ENCODE data around the gene CENPB. TPM values are rescaled to one million over a fixed set of nuclear protein-coding genes. Genes with fewer than 3 reads are reported as not detected.
A peak's percentile ranks its signal among the peaks of the same experiment; 100 is the strongest.

The CENPB gene
- total RNA-seq, 4 donors from 2014 or later, result 72.8 to 109 (median 100) TPM

GRCh38 chr20:3814928-3815495 lies 28.5 kb upstream of the CENPB start:
- H3K4me1 ChIP-seq, result peaks cover 3 to 49% (median 30%) of the 10 kb centered on the region in 4 donors
- TF ChIP-seq, protein P1, sequence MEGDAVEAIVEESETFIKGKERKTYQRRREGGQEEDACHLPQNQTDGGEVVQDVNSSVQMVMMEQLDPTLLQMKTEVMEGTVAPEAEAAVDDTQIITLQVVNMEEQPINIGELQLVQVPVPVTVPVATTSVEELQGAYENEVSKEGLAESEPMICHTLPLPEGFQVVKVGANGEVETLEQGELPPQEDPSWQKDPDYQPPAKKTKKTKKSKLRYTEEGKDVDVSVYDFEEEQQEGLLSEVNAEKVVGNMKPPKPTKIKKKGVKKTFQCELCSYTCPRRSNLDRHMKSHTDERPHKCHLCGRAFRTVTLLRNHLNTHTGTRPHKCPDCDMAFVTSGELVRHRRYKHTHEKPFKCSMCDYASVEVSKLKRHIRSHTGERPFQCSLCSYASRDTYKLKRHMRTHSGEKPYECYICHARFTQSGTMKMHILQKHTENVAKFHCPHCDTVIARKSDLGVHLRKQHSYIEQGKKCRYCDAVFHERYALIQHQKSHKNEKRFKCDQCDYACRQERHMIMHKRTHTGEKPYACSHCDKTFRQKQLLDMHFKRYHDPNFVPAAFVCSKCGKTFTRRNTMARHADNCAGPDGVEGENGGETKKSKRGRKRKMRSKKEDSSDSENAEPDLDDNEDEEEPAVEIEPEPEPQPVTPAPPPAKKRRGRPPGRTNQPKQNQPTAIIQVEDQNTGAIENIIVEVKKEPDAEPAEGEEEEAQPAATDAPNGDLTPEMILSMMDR (IDR thresholded peaks at IDR 0.05), result no peak
- TF ChIP-seq EP300 (IDR thresholded peaks at IDR 0.05), result no peak
- no peak for TF ChIP-seq POLR2A (IDR thresholded peaks at IDR 0.05)
- 76 to 79% methylated on average over 7 of the region's 7 CpGs for WGBS, 2 donors

DNA sequence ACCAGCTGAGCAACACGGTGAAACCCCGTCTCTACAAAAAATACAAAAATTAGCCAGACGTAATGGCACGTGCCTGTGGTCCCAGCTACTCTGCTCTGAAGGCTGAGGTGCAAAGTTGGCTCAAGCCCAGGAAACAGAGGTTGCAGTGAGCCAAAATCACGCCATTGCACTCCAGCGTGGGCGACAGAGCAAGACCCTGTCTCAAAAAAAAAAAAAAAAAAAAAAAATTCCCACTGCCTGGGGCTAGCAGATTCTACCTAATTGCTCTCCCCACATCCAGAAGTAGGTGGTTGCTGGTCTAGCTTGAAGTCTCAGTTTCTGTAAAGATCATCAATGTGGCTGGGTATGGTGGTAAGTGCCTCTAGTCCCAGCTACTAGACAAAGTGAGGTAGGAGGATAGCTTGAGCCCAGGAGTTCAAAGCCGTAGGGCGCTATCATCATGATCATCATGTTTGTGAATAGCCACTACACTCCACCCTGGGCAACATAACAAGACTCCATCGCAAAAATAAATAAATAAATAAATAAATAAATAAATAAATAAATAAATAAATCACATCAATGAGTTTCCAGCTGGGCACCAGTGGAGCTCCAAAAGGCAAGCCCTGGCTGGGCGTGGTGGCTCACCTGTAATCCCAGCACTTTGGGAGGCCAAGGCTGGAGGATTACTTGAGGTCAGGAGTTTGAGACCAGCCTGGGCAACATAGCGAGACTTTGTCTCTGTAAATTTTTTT lies 27.5 kb upstream of the CENPB start:
- TF ChIP-seq POLR2A (IDR thresholded peaks at IDR 0.05), result no peak
- TF ChIP-seq, protein P1 (IDR thresholded peaks at IDR 0.05), result no peak
- no peak for TF ChIP-seq EP300 (IDR thresholded peaks at IDR 0.05)
- Histone ChIP-seq H3K27ac (peak overlapping the region in 2 of 4 donors; percentile 90 to 96), H3K4me1 (peaks cover 3 to 47% (median 23%) of the 10 kb centered on the region in 4 donors), H3K36me3 (no peaks in the 10 kb centered on the region), H3K4me3 (no peak overlapping the region), H3K27me3 (no peaks in the 10 kb centered on the region), H3K9me3 (no peaks in the 10 kb centered on the region)
- no peak for DNase-seq (ENCODE audit: low spot score in 2 of 2)
- 86 to 94% methylated on average over 12 of the region's 12 CpGs for WGBS, 2 donors

More at GRCh38 chr20:3814928-3815495, 28.5 kb upstream of the CENPB start:
- H3K27ac ChIP-seq, result no peak overlapping the region
- H3K9me3 ChIP-seq, result no peaks in the 10 kb centered on the region
- no peak for DNase-seq (ENCODE audit: low spot score in 2 of 2)
- H3K4me3 ChIP-seq, result no peak overlapping the region
- H3K36me3 ChIP-seq, result no peaks in the 10 kb centered on the region
- no peaks in the 10 kb centered on the region for H3K27me3 ChIP-seq

DNA sequence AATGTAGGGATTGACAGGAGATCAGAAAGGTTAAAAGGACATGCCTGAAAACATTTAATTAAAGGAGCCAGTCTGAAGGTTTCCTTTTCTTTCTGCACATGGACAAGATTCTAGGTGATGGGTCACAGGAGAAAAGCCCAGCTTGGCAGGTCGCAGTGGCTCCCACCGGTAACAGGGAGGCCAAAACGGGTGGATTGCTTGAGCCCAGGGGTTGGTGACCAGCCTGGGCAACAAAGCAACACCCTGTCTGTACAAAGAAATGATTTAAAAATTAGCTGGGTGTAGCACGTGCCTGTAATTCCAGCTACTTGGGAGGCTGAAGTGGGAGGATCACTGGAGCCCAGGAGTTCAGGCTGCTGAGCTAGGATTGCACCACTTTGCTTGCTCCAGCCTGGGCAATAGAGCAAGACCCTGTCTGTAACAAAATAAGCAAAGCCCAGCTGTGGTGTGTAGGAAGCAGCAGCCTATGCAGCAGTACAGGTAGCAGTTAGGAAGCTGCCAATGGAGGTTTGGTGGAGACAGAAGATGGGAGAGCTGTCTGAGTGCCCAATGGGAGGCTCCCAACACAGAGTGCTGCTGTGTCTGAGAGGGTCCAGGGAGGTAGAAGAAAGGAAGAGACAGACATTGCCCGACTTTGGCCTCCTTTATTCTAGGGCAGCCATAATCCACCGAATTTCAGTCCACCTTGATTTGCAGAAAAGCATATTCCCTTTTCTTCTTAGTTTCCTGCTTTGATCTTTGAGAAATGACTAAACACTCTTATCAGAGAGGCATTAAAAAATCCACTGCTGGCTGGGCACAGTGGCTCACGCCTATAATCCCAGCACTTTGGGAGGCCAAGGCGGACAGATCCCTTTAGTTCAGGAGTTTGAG lies 26.7 kb upstream of the CENPB start:
- Histone ChIP-seq H3K4me1 (peaks cover 3 to 47% (median 23%) of the 10 kb centered on the region in 4 donors), H3K36me3 (no peaks in the 10 kb centered on the region)

GRCh38 chr20:3812259-3812681 lies 25.7 kb upstream of the CENPB start:
- no peaks in the 10 kb centered on the region for H3K9me3 ChIP-seq
- H3K27ac ChIP-seq, result peak overlapping the region; percentile 81 to 96 (median 93)
- H3K36me3 ChIP-seq, result no peaks in the 10 kb centered on the region
- TF ChIP-seq POLR2A (IDR thresholded peaks at IDR 0.05) (no peak), EP300 (IDR thresholded peaks at IDR 0.05) (no peak)
- TF ChIP-seq, protein P1 (IDR thresholded peaks at IDR 0.05), result no peak
- DNase-seq (ENCODE audit: low spot score in 2 of 2), result no peak
- H3K27me3 ChIP-seq, result no peaks in the 10 kb centered on the region
- 85 to 91% methylated on average over 9 of the region's 9 CpGs for WGBS, 2 donors
- no peak overlapping the region for H3K4me3 ChIP-seq
- peaks cover 4 to 54% (median 32%) of the 10 kb centered on the region in 4 donors for H3K4me1 ChIP-seq

More for the DNA sequence above, 26.7 kb upstream of the CENPB start:
- DNase-seq (ENCODE audit: low spot score in 2 of 2), result no peak
- TF ChIP-seq, protein P1 (IDR thresholded peaks at IDR 0.05), result no peak
- no peak for TF ChIP-seq EP300 (IDR thresholded peaks at IDR 0.05)
- TF ChIP-seq POLR2A (IDR thresholded peaks at IDR 0.05), result no peak
- H3K27ac ChIP-seq, result peak overlapping the region; percentile 62 to 96 (median 86)
- H3K27me3 ChIP-seq, result no peaks in the 10 kb centered on the region
- H3K4me3 ChIP-seq, result no peak overlapping the region
- 61 to 63% methylated on average over 8 of the region's 8 CpGs for WGBS, 2 donors
- H3K9me3 ChIP-seq, result no peaks in the 10 kb centered on the region
